Esophagus (tissue), 2 donors: ENCODE results near the gene PTF1A. TPM values are rescaled to one million over a fixed set of nuclear protein-coding genes. Genes with fewer than 3 reads are reported as not detected.

Experiments
- H3K27ac ChIP-seq, 2 donors: one replicate each; pipeline ENCODE4 v1.5.1; 2013; ENCODE audit warnings: low read depth in 2 of 2, mild to moderate bottlenecking in 2 of 2, inconsistent platforms in 1 of 2, low read length in 1 of 2, moderate library complexity in 1 of 2
- H3K27me3 ChIP-seq, 2 donors: one replicate each; pipeline ENCODE4 v1.6.1; 2013; ENCODE audit warnings: low read length in 2 of 2, control low read depth in 1 of 2, mild to moderate bottlenecking in 1 of 2; ENCODE audit not compliant: insufficient read depth in 2 of 2, control insufficient read depth in 1 of 2
- H3K36me3 ChIP-seq, 2 donors: one replicate each; pipeline ENCODE4 v1.6.1; 2013; ENCODE audit warnings: low read length in 1 of 2; ENCODE audit not compliant: control insufficient read depth in 2 of 2, insufficient read depth in 2 of 2
- H3K4me1 ChIP-seq, 2 donors: one replicate each; pipeline ENCODE4 v1.6.1; 2013; ENCODE audit warnings: low read length in 1 of 2; ENCODE audit not compliant: control insufficient read depth in 2 of 2, insufficient read depth in 2 of 2
- H3K4me3 ChIP-seq, 2 donors: one replicate each; pipeline ENCODE4 v1.5.1; 2013; ENCODE audit warnings: low read length in 2 of 2, mild to moderate bottlenecking in 2 of 2, low read depth in 1 of 2, moderate library complexity in 1 of 2
- H3K9me3 ChIP-seq, 2 donors: one replicate each; pipeline ENCODE4 v1.6.1; 2013; ENCODE audit warnings: mild to moderate bottlenecking in 2 of 2, low read depth in 1 of 2, low read length in 1 of 2, moderate library complexity in 1 of 2; ENCODE audit not compliant: control insufficient read depth in 2 of 2, insufficient read depth in 1 of 2
- WGBS, 2 donors: extraction: QIAGEN DNeasy Blood & Tissue Kit; methylation state at CpG; one replicate each; pipeline ENCODE4 v1.1.7; 2013; 5-methylcytosine and 5-hydroxymethylcytosine counted together
- polyA plus RNA-seq, 2 donors: library from polyadenylated mRNA; stranded (reverse); fragments of 200-250 nt; gene quantifications; one replicate each; pipeline ENCODE4 v1.2.3, GENCODE V29; 2013
- donor health status: healthy with polysubstance abuse.
- donor health status: Bipolar disorder and iron deficiency.

PTF1A gene
- polyA plus RNA-seq, 2 donors: not detected

GRCh38 chr10:23194966-23195845, 3.1 kb downstream of the PTF1A start:
- H3K9me3 ChIP-seq: peaks cover 0 to 6% of the 10 kb centered on the region in 2 donors
- H3K4me1 ChIP-seq: peaks cover 2 to 14% of the 10 kb centered on the region in 2 donors
- no peaks in the 10 kb centered on the region for H3K36me3 ChIP-seq
- H3K27ac ChIP-seq: no peak overlapping the region
- H3K4me3 ChIP-seq: no peak overlapping the region
- WGBS, 2 donors: 8 to 12% methylated on average over 70 of the region's 70 CpGs
- H3K27me3 ChIP-seq: peaks cover 33 to 48% of the 10 kb centered on the region in 2 donors

DNA sequence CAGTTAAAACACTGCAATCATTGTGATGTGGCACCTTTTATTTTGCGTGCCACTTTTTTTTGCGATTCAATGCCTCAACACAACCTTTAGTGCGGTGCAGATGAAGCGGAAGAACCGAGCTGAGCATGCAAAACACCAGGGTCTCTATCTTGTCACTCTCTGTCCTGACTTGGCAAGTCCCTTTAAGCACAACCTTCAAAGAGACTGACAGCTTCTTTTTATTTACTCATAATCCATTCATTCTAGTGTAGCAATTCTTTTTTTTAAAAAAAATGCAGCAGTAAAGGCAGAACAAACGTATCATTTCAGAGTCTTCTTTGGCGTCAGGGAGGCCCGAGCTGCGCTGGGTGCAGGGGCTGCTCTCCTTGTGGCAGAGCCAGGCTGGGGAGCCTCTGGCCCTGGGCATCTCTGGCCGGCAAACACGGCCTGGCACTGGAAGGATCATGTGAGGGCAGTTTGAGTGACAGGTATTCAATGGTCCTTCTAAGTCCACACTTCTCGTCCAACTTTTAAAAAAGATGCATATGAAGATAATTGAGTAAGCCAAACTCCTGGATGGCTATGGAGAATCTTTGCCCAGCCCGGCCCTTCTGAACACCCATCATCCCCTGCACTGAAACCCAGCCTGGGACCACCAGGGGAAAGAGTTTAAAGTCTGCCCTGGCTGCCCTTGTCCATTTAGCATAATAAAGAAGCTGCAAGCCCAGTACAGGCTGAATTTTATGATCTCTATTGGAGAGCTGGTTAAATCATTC, 3.9 kb downstream of the PTF1A start:
- peaks cover 33 to 53% of the 10 kb centered on the region in 2 donors for H3K27me3 ChIP-seq
- H3K4me3 ChIP-seq: no peak overlapping the region
- WGBS, 2 donors: 9 to 12% methylated on average over 13 of the region's 13 CpGs
- peaks cover 0 to 6% of the 10 kb centered on the region in 2 donors for H3K9me3 ChIP-seq
- no peaks in the 10 kb centered on the region for H3K36me3 ChIP-seq
- H3K4me1 ChIP-seq: peaks cover 2 to 14% of the 10 kb centered on the region in 2 donors
- no peak overlapping the region for H3K27ac ChIP-seq

DNA sequence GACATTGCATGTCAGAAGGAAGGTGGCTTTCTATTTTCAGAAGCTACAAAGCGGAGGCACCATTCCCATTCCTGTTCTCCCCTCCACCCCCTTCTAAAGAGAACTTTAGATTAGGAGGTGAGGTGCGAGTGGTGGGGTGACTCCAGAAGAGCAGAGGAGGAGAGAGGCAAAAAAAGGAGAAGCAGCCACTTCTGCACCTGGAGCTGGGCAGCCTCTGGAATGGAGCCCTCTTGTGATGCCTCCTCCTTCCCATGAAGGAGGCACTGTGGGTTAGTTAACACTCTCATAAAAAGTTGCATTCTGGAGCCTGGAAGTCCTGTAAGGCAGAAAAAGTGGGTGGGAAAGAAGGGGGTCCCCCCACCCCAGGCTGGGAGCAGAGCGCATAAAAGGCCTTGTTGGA, 4.8 kb downstream of the PTF1A start:
- Histone ChIP-seq H3K27me3 (peaks cover 28 to 45% of the 10 kb centered on the region in 2 donors), H3K4me1 (peaks cover 2 to 14% of the 10 kb centered on the region in 2 donors), H3K36me3 (no peaks in the 10 kb centered on the region), H3K4me3 (no peak overlapping the region), H3K27ac (no peak overlapping the region), H3K9me3 (peaks cover 0 to 6% of the 10 kb centered on the region in 2 donors)
- WGBS, 2 donors: 12 to 24% methylated on average over 3 of the region's 3 CpGs

DNA sequence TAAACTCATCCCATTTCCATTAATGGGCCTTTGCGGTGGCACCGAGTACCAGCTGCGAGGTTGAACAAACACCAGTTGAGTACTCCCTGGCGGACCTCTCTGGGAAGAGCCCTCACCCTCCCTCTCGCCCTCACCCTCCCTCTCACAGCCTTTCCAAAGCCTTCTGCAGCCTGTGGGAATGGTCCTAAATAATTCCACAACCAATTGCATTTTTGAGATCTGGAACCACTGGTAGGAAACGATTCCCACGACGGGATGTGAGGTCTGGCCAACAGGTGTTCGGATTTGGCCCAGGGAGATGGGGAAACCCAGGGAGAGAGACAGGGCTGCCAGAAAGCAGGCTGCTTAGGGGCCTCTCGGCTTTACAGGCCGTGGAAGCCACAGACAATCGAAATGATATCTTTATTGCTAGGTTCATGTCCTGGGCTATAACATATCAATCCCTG, 5.3 kb downstream of the PTF1A start:
- H3K36me3 ChIP-seq: no peaks in the 10 kb centered on the region
- 4 to 6% methylated on average over 12 of the region's 12 CpGs for WGBS, 2 donors
- peaks cover 24 to 40% of the 10 kb centered on the region in 2 donors for H3K27me3 ChIP-seq

DNA sequence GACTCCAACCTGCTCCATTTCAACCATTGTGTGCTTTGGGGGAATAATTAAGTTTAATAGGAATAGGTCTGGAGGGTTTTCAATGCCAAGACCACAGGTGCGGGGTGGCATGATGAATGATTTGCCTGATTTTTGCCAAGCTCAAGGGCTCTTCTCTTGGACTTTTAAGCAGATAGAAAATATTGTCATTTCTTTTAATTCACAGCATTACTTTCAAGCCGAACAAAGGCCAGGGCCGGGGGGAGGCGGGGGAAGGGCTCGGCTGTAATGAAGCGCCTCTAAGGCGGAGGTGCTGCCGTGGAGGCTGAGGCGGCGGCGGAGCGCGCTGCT, 6.5 kb downstream of the PTF1A start:
- peaks cover 17 to 40% of the 10 kb centered on the region in 2 donors for H3K27me3 ChIP-seq
- H3K36me3 ChIP-seq: no peaks in the 10 kb centered on the region
- peaks cover 0 to 6% of the 10 kb centered on the region in 2 donors for H3K9me3 ChIP-seq
- 2 to 5% methylated on average over 13 of the region's 13 CpGs for WGBS, 2 donors
- no peak overlapping the region for H3K4me3 ChIP-seq
- H3K4me1 ChIP-seq: peaks cover 0 to 6% of the 10 kb centered on the region in 2 donors
- no peak overlapping the region for H3K27ac ChIP-seq

More for the DNA sequence above, 5.3 kb downstream of the PTF1A start:
- no peak overlapping the region for H3K4me3 ChIP-seq
- H3K27ac ChIP-seq: no peak overlapping the region
- H3K9me3 ChIP-seq: peaks cover 0 to 6% of the 10 kb centered on the region in 2 donors
- peaks cover 2 to 13% of the 10 kb centered on the region in 2 donors for H3K4me1 ChIP-seq

GRCh38 chr10:23198940-23199767, 7.0 kb downstream of the PTF1A start:
- no peaks in the 10 kb centered on the region for H3K36me3 ChIP-seq
- peaks cover 0 to 6% of the 10 kb centered on the region in 2 donors for H3K9me3 ChIP-seq
- WGBS, 2 donors: 3% methylated on average over 52 to 60 of the region's 60 CpGs
- H3K4me1 ChIP-seq: peaks cover 0 to 6% of the 10 kb centered on the region in 2 donors
- no peak overlapping the region for H3K27ac ChIP-seq
- no peak overlapping the region for H3K4me3 ChIP-seq
- H3K27me3 ChIP-seq: peaks cover 16 to 44% of the 10 kb centered on the region in 2 donors

DNA sequence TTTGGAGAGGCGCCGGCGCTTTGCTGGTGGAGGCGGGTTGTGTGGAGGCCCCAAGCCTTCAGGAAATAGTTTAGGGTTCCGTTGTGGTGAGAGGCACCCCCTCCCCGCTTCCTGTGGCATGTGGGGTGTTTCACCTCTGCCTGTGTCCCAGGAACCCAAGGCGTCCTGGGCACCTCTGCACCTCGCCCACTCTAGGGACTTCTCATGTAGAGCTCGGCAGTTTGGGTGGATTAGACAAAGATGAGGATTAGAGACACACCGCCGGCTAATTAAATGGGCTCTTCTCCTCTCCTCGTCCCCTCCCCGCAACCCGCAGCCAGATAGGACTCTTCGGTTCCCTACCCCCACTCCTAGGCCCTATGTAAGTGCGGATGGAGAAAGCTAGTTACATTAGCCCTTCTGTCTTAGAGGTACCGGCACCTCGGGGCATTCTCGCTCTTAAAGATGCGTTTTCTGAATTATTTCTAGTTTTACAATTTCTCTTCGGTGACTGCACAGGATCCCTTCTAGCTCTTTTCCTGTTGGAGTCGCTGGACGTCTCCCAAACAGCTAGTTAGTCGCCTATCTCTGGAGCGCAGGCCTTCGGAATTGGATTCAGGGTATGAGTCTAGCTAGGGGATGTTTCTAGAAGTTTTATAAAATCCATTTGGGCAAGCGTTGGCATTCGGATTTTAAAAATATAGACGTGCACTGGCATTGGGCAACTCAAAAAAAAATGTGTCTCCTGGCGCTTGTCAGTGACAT, 7.8 kb downstream of the PTF1A start:
- peaks cover 0 to 2% of the 10 kb centered on the region in 2 donors for H3K4me1 ChIP-seq
- WGBS, 2 donors: 3 to 6% methylated on average over 30 of the region's 30 CpGs
- no peak overlapping the region for H3K4me3 ChIP-seq
- peaks cover 0 to 3% of the 10 kb centered on the region in 2 donors for H3K9me3 ChIP-seq
- H3K27me3 ChIP-seq: peaks cover 11 to 44% of the 10 kb centered on the region in 2 donors
- no peaks in the 10 kb centered on the region for H3K36me3 ChIP-seq
- H3K27ac ChIP-seq: no peak overlapping the region

- WGBS, 2 donors: 10 to 13% methylated on average over 12 of the region's 12 CpGs
- Histone ChIP-seq H3K27ac (no peak overlapping the region), H3K36me3 (no peaks in the 10 kb centered on the region), H3K4me1 (no peaks in the 10 kb centered on the region), H3K27me3 (peaks cover 7 to 39% of the 10 kb centered on the region in 2 donors), H3K4me3 (no peak overlapping the region), H3K9me3 (peaks cover 0 to 2% of the 10 kb centered on the region in 2 donors)
Observed at GRCh38 chr10:23200586-23200985, 8.5 kb downstream of the PTF1A start.
